Fibroblast of villous mesenchyme (primary cell): ENCODE results near the gene EDEM1. TPM values are rescaled to one million over a fixed set of nuclear protein-coding genes. Genes with fewer than 3 reads are reported as not detected.

Experiments used
- DNase-seq: peaks from one replicate; pipeline ENCODE4 v3.0.0-alpha.2; 2010; ENCODE audit warnings: low read depth
- H3K4me3 ChIP-seq: 2 replicates; pipeline ENCODE4 v1.5.1; 2011; ENCODE audit warnings: low read depth, mild to moderate bottlenecking, low read length
- CTCF ChIP-seq: IDR thresholded peaks from 2 replicates; pipeline ENCODE4 v1.5.1; 2012; ENCODE audit warnings: low read depth, mild to moderate bottlenecking, low read length; ENCODE audit not compliant: insufficient read depth
- total RNA-seq: library from RNA; depleted of rRNA; stranded (reverse); fragments of >200 nt; gene quantifications from 2 replicates; pipeline ENCODE4 v1.2.3, GENCODE V29; 2012

The EDEM1 gene
- total RNA-seq, 1 donor: 47.1 TPM

DNA sequence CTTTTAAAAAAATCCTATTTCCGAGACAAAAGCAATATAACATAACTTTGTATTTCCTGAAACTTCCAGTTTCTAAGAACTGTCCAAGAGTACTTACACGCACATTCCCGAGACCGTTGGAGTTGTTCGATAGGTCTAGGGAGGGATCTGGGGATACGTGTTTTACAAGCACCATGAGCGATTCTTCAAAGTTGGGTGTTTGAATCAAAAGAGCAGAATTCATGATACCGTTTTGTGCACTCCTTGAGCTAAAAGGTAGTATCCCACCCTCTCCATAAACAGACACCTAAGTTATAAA lies 700 bp upstream of the EDEM1 start:
- H3K4me3 ChIP-seq: peak overlapping the region; percentile 68
- no peak for TF ChIP-seq CTCF
- DNase-seq: peak; percentile 54

DNA sequence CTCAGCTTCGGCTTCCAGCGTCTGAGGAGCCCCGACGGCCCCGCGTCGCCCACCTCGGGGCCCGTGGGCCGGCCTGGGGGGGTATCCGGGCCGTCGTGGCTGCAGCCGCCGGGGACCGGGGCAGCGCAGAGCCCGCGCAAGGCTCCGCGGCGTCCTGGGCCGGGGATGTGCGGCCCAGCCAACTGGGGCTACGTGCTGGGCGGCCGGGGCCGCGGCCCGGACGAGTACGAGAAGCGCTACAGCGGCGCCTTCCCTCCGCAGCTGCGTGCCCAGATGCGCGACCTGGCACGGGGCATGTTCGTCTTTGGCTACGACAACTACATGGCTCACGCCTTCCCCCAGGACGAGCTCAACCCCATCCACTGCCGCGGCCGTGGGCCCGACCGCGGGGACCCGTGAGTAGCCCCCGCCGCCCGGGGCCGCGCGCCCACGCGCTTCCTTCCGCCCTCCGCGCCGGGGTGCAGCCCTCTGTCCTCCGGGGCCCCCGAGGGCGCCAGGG lies 462 bp downstream of the EDEM1 start:
- no peak for DNase-seq
- peak overlapping the region; percentile 82 for H3K4me3 ChIP-seq
- no peak for TF ChIP-seq CTCF

DNA sequence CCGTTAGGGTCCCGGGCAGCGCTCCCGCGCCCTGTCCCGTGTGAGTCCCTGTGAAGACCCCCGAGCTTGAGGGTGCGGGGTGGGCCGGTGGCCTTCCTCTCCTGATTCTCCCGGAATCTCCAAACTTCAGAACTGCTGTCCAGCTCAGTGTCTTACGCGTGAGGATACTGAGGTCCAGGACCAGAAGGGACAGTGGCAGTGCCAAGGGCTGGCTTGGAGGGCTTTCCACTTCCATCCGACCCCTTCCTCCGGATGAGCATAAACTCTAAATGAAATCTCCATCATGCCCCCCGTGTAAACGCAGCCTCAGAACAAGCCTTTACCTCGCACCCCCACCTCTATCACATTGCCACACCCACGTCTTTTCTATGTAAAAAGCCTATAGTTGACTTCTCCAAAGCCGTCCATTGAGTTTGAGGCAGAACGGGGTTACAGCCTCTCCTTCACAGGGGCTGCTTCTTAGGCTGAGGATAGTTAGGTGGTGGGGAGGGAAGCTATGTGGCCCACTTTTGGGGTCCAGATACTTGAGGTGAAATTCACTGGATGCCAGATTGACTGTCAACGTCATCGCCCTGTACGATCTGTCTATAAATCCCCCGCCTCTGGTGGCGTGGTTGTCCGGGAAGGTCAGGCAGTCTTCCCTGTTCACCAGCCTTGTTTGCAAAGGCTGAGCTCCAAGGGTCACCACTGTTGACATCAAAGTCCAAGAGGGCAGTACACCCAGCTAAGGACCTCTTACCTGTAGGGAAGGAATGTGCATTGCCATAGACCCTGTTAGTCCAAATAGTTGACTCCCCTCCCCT lies 1.1 kb downstream of the EDEM1 start:
- peak overlapping the region; percentile 82 for H3K4me3 ChIP-seq
- TF ChIP-seq CTCF: no peak
- peak; percentile 40 for DNase-seq

GRCh38 chr3:5190147-5190791 lies 2.8 kb downstream of the EDEM1 start:
- H3K4me3 ChIP-seq: peak overlapping the region; percentile 82
- TF ChIP-seq CTCF: no peak
- DNase-seq: no peak

GRCh38 chr3:5191555-5192304 lies 4.2 kb downstream of the EDEM1 start:
- H3K4me3 ChIP-seq: no peak overlapping the region
- TF ChIP-seq CTCF: no peak
- DNase-seq: no peak

DNA sequence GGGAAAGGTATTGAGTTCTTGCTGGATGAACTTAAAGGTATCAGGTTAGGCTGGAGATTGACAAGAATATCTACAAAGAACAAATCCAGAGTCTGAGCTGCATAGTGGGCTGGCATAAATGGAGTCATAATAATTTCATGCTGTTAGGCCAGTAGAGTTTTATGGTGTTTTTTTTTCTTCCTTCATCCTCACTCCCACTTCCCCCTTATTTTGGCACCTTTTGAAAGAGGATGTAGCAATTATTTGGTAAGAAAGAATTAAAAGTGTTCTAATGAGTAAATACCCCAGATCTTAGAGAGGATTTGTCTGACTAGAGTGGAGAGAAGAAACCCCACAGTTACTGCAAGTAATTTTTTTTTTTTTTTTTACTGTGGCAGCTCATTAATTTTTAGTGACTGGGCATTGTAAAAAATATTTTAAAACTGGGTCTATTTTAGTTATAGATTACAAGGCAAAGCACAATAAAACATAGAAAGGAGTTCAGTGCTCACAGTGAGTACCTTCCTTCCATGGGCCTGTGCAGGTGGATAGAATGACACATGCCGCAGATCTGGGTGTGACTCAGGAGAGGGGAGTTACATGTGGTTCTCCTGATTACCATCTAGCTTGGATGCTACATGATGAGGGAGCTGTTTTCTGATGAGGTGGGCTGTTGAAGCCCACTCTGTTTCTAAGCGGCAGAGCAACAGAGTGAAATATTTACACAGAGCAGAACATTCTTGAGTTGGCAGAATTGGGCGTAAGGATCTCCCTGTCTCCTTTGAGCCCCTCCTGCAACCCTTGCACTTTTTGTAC lies 5.3 kb downstream of the EDEM1 start:
- no peak overlapping the region for H3K4me3 ChIP-seq
- no peak for TF ChIP-seq CTCF
- DNase-seq: no peak
